GM18505 (cell line): ENCODE measurements around the gene TFRC.
"Not testable (repeated sequence)": the region's sequence is repeated elsewhere in the genome, so short reads cannot be mapped to it uniquely, and the experiment has no call there.

Experiments used
- ATAC-seq: cut with Tn5 transposase; IDR thresholded peaks from one replicate; pipeline ENCODE4 v1.9.1; 2021; ENCODE audit not compliant: unreplicated experiment
- POLR2A ChIP-seq: IDR thresholded peaks from 4 replicates; pipeline ENCODE4 v1.6.1; 2011; ENCODE audit warnings: borderline replicate concordance; ENCODE audit not compliant: insufficient read depth, insufficient read length; ENCODE audit errors: extremely low read depth

TFRC gene

DNA sequence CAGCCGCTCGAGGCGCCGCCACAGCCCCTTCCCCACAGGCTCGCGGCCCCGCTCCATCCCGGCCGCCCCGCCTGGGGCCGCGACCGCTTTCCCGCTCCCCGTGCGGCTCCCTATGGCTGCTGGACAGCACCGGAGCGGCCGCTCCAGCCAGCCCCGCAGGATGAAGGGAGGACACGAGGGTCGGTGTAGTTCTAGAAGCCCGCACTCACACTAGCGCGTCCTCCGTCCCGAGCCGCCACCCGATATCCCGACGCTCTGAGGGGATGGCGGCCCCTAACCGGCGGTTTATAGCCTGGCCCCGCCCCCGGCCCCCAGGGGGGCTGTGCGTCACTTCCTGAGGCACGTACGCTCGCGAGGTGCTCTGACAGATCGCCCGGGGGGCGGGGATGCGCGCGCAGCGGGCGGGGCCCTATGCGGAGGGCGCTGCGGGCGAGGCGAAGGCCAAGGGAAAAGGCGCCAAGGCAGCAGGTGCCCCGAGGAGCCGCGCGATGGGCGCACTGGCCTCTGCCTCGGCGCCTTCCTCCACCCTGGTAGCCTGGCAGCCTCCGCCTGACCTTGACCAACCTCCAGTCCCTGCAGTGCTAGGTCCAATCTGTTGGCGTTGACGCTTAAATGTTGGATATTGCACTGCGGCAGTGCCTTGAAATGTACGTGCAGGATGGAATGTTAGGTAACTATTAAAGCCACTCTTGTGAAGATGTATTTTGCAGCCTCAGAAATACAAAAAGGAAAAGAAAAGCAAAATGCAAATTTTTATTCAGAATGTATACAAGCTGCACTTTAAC is at the start of gene TFRC:
Gene TFRC (minus strand): TSS at position 257 of the 785 bp plus-strand sequence. CDS start 4,991 bp downstream, outside the sequence.
- TF ChIP-seq POLR2A = peak; percentile 100
- ATAC-seq = peak; percentile 88

DNA sequence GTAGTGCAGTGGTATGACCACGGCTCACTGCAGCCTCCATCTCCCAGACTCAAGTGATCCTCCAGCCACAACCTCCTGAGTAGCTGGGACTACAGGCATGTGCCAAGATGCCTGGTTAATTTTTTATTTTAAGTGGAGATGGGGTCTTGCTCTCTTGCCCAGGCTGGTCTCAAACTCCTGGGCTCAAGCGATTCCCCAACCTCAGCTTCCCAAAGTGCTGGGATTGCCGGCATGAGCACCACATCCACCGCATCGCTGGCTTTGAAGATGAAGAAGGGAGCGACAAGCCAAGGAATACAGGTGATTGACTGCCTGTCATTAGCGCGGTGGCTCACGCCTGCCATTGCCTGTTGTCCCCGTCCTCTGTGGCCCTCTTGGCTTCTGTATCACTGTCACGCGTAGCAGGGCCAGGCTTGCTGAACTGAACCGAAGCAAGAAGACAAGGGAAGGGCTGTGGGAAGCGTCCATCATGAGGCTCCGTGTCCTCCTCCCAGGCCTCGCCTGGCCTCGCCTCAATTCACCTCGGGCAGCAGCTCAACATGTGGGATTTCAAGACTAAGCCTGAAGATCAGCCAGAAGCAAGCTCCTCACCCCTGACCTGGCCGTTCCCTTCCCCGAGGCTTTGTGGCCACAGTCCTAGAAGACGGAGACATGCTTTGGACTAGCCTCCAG is 46.4 kb upstream of the TFRC start:
- TF ChIP-seq POLR2A = no peak
- no peak for ATAC-seq

DNA sequence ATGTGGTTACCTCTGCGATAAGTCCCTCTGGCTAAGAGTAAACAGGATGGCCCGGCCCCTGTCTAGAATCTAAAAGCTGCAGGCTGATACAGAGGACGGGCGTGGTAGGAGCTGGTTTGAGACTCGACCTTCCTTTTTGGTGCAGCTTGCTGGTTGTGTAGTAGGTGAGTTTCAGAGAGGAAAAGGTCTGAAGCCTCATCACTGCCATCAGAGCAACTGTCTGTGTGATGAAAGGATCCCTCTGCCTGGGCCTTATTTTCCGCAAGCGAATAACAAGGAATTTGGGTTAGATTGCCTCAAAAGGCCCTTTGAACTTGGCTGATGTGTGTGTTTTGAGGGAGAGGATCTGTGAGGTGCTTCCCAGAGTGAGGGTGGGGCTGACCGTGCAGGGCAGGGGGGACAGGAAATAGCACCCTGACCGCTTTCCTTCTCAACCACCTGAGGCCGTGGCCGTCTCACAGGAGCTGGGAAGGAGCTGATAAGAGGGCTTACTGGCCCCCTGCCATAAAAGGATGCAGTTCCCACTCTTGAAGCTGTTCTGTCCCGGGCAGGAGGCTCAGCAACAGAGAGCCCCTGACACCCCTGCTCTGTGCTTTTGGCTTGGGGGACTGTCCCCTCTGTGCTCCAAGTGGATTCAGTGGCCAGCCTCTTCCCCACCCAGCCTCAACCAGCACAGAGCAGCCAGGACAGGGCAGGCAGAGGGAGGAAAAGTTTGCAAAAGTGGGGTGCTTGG is 45.6 kb upstream of the TFRC start:
- ATAC-seq = no peak
- no peak for TF ChIP-seq POLR2A

DNA sequence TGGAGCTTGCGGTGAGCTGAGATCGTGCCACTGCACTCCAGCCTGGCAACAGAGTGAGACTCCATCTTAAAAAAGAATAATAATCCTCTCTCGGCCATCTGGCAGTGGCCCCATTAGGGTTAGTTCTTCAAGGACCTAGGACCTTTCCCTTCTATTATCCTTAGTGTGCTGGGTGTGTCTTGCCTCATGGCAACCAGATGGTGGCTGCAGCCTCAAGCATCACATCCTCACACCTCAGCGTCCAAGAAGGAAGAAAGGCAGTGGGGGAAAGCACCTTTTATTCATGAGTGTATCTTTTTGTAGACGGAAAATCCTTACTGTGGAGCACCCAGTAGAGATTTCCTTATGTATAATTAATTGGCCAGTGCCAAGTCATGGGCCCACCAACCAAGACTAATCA is 42.7 kb upstream of the TFRC start:
- TF ChIP-seq POLR2A = no peak
- no peak for ATAC-seq

DNA sequence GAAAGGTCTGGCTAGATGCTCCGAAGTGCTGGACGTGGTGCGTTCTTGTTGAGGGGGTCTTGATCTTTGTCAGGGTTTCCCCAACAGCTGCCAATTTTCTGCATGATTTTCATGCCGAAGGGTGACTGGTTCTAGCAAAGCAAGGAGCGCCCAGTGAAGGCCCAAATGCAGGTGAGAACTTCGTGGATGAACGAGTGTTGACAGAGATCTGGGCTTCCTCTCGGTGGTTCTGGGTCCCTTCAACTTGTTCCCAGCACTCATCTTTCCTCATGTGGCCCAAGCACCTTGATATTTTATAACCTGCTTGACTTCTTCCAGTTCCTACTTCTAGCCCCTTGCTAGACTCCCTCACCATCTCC is 40.8 kb upstream of the TFRC start:
- TF ChIP-seq POLR2A = no peak
- ATAC-seq = no peak

DNA sequence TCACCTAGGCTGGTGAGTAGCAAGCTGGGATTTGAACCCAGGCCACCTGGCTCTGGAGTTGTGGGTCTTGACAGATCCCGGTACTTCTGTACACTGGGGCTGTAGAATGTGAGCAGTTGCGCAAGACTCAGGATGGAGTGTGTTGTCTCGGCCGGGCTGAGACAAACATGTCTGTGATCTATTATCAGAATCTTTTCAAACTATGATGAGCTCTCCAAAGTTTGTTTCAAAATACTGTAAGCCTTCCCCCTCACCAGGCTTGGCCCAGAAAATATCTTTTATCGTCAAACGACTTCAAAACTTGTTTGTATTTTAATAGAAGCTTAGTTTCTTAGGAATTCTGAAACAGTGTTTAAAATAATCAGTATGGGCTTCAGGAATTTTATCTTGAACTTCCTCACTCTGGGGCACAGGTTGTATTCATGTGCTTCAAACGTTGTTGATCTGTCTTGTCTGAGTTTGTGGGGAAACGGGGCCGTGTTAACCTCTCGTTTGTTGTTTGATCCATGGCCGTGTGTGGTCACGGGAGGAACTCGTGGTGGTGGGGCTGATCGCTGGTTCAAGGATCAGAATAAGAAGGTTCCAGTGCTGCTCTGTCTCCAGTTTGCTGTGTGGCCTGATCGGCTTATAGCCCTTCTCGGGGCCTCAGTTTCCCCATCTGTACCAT is 40.3 kb upstream of the TFRC start:
- no peak for TF ChIP-seq POLR2A
- no peak for ATAC-seq

DNA sequence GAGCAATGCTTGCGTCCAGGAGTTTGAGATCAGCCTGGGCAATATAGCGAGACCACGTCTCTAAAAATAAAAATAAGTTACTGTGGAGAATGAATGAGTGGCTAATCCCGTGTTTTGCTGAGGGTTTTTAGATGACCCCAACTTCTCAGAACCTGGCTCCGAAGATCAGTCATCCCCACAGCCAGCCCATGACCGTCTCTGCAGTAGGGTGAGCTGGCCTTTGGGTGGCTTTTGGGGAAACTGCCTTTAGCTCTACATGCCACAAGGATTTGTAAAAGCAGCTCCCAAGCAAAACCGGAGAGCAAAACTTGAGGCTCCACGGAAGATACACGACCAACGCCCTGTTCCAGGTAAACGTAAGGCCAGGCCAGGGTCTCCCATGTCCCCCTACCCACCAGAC is 39.2 kb upstream of the TFRC start:
- ATAC-seq = no peak
- TF ChIP-seq POLR2A = no peak

DNA sequence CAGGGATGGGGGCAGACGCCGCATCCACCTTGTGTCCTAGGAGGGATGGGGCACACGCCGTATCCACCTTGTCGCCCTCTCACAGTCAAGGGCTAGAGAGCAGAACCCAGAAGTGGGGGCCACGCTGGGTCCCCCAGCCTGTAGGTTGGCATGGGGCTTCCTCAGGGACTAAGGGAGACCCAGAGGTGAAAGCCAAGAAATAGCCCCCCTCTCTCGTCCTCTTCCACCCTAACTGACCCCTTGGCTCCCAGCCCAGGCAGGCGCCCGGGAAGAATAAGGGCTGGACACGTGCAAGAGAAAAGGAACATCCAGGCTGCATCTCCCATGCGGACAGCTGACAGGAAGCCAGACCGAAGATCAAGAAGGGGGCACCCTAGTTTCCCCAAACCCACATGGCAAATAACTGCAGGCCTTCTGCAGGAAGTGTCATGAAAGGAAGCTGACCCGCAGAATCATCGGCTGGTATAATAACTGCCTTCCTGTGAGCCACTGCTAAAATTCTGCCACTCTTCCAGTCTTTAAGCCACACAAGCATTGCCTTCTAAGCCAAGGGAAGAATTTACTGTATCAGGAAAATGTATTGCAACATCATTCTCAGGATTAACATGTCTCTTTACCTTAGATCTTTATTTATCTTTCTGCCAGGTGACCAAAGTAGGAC is 38.5 kb upstream of the TFRC start:
- ATAC-seq = no peak
- no peak for TF ChIP-seq POLR2A

DNA sequence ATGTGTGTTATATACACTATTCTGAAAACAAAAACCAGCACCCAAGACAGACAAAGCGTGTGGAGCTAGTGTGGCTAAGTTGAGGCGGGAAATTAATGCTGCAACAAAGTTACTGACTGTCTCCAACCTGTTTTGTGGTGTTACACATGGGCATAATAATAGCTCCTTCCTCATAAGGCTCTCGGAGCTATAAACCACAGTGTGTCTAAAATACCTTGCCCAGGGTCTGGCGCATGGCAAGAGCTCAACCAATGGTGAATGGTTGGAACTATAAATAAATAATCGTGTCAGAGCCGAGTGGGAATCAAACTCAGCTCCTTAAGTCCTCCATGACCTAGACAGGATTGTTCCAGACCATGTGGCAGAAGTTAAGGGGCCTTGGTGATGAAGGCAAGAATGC is 35.9 kb upstream of the TFRC start:
- TF ChIP-seq POLR2A = no peak
- ATAC-seq = no peak

DNA sequence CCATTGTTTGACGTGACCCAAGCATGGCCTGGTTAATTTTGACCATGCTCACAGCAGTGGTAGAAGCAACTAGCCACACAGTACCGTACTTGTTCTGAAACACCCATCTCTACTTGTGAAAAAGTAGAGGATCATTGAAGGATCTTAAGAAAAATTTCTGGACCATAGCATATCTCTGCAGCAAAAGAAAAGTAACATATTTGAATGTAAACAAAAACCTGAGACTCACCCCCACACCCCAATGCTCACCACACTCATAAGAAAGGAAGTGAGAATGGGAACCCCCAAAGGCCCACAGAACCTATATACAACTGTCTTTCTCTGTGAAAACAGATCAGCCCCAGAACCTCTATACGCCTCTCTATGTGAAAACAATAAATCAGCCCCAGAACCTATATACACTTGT is 33.8 kb upstream of the TFRC start:
- ATAC-seq = peak; percentile 63
- no peak for TF ChIP-seq POLR2A

DNA sequence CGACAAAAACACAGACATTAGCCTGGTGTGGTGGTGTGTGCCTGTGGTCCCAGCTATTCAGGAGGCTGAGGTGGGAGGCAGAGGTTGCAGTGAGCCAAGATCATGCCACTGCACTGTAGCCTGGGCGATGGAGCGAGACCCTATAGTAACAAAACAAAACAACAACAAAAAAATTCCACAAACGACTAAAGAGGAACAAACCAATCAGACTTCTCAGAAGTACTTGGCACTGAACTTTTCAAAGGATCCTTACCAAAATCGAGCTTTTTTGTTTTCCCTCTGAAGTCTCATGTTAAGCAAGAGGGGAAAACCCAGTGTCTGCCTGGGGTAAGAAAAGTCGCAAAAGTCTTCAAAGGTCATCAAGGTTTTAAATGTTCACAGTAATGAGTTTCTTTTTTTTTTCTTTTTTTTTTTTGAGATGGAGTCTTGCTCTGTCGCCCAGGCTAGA is 30.1 kb upstream of the TFRC start:
- no peak for ATAC-seq
- TF ChIP-seq POLR2A = no peak

DNA sequence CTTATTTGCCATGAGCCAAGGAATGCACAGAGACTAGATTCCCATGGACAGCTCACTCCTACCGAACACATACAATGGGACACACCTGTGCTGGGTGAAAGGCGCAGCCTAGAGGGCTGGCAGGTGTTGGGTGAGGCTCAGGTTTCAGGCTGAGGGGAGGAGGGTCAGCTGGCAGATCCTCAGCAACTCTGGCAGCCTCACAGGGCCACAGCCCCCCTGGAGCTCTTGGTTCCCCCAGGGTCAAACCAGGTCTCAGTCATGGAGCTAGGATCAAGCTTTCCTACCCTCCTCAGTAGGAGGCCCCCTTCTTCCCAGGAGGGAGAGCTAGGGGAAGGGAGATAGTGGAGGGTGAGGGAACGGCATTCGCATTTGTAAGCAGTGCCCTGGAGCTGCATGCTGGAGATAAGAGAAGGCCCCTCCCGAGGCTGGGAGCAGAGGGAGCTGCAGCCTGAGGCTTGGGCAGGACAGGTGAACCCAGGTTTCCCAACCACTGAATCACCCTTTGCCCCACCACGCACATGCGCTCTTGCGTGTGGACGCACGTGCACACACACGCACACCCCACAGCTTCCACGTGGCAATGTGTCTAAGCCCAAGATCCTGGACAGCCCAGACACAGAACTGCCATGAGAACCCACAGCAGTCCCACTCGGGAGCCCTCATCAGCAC is 26.3 kb upstream of the TFRC start:
- no peak for ATAC-seq
- TF ChIP-seq POLR2A = no peak

DNA sequence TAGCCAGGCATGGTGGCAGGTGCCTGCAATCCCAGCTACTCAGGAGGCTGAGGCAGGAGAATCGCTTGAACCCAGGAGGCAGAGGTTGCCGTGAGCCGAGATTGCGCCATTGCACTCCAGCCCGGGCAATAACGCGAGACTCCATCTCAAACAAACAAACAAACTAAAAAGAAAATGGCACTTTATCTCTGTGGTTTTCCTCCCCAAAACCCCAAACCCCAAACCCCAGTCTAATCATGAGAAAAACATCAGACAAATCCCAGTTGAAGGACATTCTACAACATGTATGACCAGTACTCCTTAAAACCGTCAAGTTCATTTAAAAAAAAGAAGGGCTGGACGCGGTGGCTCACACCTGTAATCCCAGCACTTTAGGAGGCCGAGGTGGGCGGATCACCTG is 22.8 kb upstream of the TFRC start:
- not testable (repeated sequence) for ATAC-seq

DNA sequence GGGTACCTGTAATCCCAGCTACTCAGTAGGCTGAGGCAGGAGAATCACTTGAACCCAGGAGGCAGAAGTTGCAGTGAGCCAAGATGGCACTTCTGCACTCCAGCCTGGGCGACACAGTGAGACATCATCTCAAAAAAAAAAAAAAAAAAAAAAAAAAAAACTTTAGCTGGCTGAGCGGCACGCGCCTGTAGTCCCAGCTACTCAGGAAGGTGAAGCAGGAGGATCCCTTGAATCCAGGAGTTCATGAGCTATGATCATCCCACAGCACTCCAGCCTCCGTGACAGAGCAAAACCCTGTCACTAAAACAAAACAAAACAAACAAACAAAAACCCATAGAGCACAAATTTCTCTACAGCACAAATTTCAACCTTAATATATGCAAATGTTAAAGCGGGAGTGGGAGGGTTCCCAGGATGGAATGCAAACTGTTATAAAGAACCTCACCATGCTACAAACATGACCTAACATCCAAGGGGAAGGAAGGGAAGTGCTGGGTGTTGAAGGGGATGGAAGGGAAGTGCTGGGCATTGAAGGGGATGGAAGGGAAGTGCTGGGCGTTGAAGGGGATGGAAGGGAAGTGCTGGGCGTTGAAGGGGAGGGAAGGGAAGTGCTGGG is 16.6 kb upstream of the TFRC start:
- not testable (repeated sequence) for ATAC-seq
